Measurements from ENCODE around the gene MORC3. TPM values are rescaled to one million over a fixed set of nuclear protein-coding genes. Genes with fewer than 3 reads are reported as not detected.
"Not testable (repeated sequence)": the region's sequence is repeated elsewhere in the genome, so short reads cannot be mapped to it uniquely, and the experiment has no call there.

The MORC3 gene, protein sequence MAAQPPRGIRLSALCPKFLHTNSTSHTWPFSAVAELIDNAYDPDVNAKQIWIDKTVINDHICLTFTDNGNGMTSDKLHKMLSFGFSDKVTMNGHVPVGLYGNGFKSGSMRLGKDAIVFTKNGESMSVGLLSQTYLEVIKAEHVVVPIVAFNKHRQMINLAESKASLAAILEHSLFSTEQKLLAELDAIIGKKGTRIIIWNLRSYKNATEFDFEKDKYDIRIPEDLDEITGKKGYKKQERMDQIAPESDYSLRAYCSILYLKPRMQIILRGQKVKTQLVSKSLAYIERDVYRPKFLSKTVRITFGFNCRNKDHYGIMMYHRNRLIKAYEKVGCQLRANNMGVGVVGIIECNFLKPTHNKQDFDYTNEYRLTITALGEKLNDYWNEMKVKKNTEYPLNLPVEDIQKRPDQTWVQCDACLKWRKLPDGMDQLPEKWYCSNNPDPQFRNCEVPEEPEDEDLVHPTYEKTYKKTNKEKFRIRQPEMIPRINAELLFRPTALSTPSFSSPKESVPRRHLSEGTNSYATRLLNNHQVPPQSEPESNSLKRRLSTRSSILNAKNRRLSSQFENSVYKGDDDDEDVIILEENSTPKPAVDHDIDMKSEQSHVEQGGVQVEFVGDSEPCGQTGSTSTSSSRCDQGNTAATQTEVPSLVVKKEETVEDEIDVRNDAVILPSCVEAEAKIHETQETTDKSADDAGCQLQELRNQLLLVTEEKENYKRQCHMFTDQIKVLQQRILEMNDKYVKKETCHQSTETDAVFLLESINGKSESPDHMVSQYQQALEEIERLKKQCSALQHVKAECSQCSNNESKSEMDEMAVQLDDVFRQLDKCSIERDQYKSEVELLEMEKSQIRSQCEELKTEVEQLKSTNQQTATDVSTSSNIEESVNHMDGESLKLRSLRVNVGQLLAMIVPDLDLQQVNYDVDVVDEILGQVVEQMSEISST
- total RNA-seq: 10 to 100 TPM; 45.3 to 78.9 TPM
- polyA plus RNA-seq (ENCODE audit: insufficient read length in 2 of 2): 10 to 100 TPM; 27.9 to 29.4 TPM
- long read RNA-seq, donor 1, full-length matches to known transcripts: 4 of 9 reads
- long read RNA-seq, donor 1, partial matches to known transcripts: 5 of 9 reads
- long read RNA-seq, donor 1, other reads (novel, unspliced or antisense): 0 of 9 reads
- long read RNA-seq, donor 2, full-length matches to known transcripts: 2 of 2 reads
- long read RNA-seq, donor 2, partial matches to known transcripts: 0 of 2 reads
- long read RNA-seq, donor 2, other reads (novel, unspliced or antisense): 0 of 2 reads
- long read RNA-seq, donor 3, full-length matches to known transcripts: 3 of 3 reads
- long read RNA-seq, donor 3, partial matches to known transcripts: 0 of 3 reads
- long read RNA-seq, donor 3, other reads (novel, unspliced or antisense): 0 of 3 reads
- long read RNA-seq, donor 4, full-length matches to known transcripts: 1 of 16 reads
- long read RNA-seq, donor 4, partial matches to known transcripts: 15 of 16 reads
- long read RNA-seq, donor 4, other reads (novel, unspliced or antisense): 0 of 16 reads

DNA sequence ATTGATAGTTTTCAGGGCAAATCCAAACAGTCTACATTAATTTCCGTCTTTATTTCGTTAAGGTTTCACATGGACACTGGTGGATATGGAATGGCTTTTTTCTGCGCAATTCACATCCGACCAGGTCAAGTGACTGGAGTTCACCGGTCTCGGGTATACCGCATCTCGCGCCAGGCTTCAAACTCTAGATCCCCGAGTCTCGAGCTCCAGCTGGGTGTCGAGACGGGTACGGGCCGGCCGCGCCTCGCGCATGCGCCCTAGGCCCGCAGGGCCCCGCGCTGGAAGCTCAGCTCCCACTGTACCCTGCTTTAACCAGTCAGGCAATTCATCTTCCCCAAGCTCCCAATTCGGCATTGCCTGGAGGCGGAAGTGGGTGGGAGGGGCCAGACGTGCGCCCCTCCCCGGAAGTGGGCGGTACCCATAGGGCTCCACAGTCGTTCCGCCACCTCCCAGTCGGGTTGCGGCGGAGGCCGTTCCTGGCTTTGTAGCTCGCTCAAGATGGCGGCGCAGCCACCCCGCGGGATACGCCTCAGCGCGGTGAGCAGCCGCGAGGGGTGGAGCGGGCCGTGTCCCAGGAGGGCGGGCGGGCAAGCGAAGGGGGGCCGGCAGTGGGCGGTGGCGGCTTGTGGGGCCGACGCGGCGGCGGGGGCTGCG, at the start of gene MORC3:
Gene MORC3, plus strand, starts transcription at position 431 of the 654 bp plus-strand sequence. Its CDS starts 68 bp downstream, at position 499.
- under 1% methylated on average over 58 of the region's 59 CpGs for WGBS (ENCODE audit: insufficient coverage)
- Histone ChIP-seq H3K4me3 (ENCODE audit: low read depth, low read length) (peak within 1 kb of the TSS; percentile 80), H3K4me1 (ENCODE audit: control insufficient read depth, insufficient read depth, low read length) (peaks cover 11% of the 10 kb centered on the region), H3K9me3 (ENCODE audit: control insufficient read depth, insufficient read depth, low read length) (no peaks in the 10 kb centered on the region), H3K27me3 (ENCODE audit: control insufficient read depth, insufficient read depth, low read length) (no peaks in the 10 kb centered on the region), H3K27ac (ENCODE audit: low read depth, low read length) (peak within 1 kb of the TSS; percentile 97), H3K36me3 (ENCODE audit: control insufficient read depth, insufficient read depth, low read length) (peaks cover 12% of the 10 kb centered on the region)
- peak; percentile 95 to 100 (median 98) for DNase-seq (ENCODE audit: low read depth in 4 of 6, low spot score in 6 of 6)

DNA sequence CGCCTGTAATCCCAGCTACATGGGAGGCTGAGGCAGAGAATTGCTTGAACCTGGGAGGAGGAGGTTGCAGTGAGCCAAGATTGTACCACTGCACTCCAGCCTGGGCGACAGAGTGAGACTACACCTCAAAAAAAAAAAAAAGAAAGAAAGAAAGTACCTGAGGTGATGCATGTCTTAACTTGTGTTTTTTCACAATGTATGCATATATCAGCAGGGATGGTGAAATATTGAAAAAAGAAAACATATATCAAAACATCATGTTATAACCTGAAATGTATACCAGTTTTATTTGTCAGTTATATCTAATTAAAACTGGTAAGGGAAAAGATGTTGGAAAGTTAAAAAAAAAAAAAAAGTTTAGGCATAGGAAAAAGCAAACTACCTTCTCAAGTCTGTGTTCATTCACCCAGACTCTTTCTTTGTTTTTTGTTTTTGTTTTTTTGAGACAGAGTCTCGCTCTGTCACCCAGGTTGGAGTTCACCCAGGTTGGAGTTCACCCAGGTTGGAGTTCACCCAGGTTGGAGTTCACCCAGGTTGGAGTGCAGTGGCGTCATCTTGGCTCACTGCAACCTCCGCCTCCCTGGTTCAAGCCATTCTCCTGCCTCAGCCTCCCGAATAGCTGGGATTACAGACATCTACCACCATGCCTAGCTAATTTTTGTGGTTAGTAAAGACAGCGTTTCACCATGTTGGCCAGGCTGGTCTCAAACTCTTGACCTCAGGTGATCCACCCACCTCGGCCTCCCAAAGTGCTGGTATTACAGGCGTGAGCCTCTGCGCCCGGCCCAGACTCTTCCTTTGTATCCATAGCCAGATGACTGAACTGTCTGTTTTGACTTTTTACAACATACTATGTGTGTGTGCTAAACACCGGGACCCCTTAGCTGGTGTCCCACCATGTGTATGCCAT, 49.0 kb upstream of the MORC3 start:
- not testable (repeated sequence) for H3K4me1 ChIP-seq (ENCODE audit: control insufficient read depth, insufficient read depth, low read length); H3K27ac ChIP-seq (ENCODE audit: low read depth, low read length); H3K4me3 ChIP-seq (ENCODE audit: low read depth, low read length); DNase-seq (ENCODE audit: low read depth in 4 of 6, low spot score in 6 of 6); H3K9me3 ChIP-seq (ENCODE audit: control insufficient read depth, insufficient read depth, low read length); H3K27me3 ChIP-seq (ENCODE audit: control insufficient read depth, insufficient read depth, low read length)
- 96% methylated on average over 10 of the region's 12 CpGs for WGBS (ENCODE audit: insufficient coverage)
- peaks cover 42% of the 10 kb centered on the region for H3K36me3 ChIP-seq (ENCODE audit: control insufficient read depth, insufficient read depth, low read length)

GRCh38 chr21:36274128-36274527, 45.9 kb upstream of the MORC3 start:
- H3K4me1 ChIP-seq (ENCODE audit: control insufficient read depth, insufficient read depth, low read length): no peaks in the 10 kb centered on the region
- H3K4me3 ChIP-seq (ENCODE audit: low read depth, low read length): no peak overlapping the region
- H3K27ac ChIP-seq (ENCODE audit: low read depth, low read length): no peak overlapping the region
- DNase-seq (ENCODE audit: low read depth in 4 of 6, low spot score in 6 of 6): no peak
- H3K9me3 ChIP-seq (ENCODE audit: control insufficient read depth, insufficient read depth, low read length): no peaks in the 10 kb centered on the region
- H3K36me3 ChIP-seq (ENCODE audit: control insufficient read depth, insufficient read depth, low read length): peaks cover 52% of the 10 kb centered on the region
- H3K27me3 ChIP-seq (ENCODE audit: control insufficient read depth, insufficient read depth, low read length): no peaks in the 10 kb centered on the region
- WGBS (ENCODE audit: insufficient coverage): 95% methylated on average over 4 of the region's 4 CpGs

- Histone ChIP-seq H3K9me3 (ENCODE audit: control insufficient read depth, insufficient read depth, low read length) (no peaks in the 10 kb centered on the region), H3K4me3 (ENCODE audit: low read depth, low read length) (no peak overlapping the region), H3K36me3 (ENCODE audit: control insufficient read depth, insufficient read depth, low read length) (peaks cover 39% of the 10 kb centered on the region), H3K27me3 (ENCODE audit: control insufficient read depth, insufficient read depth, low read length) (no peaks in the 10 kb centered on the region), H3K4me1 (ENCODE audit: control insufficient read depth, insufficient read depth, low read length) (no peaks in the 10 kb centered on the region), H3K27ac (ENCODE audit: low read depth, low read length) (no peak overlapping the region)
- WGBS (ENCODE audit: insufficient coverage): 94% methylated on average over 4 of the region's 10 CpGs
- DNase-seq (ENCODE audit: low read depth in 4 of 6, low spot score in 6 of 6): no peak
These were observed 37.3 kb upstream of the MORC3 start for GRCh38 chr21:36282568-36283230.

DNA sequence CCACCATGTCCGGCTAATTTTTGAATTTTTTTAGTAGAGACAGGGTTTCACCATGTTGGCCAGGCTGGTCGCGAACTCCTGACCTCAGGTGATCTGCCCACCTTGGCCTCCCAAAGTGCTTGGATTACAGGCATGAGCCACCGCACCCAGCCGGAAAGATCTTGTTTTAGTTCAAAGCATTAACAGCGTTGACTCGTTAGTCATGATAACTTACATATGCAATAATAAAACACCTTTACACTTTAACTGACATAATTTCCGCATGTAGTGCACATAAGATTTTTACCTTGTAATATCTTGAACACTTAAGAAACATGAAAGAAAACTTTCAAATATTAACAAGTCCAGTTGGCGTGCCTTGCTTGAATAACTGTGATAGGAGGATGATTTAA, 36.8 kb upstream of the MORC3 start:
- not testable (repeated sequence) for H3K9me3 ChIP-seq (ENCODE audit: control insufficient read depth, insufficient read depth, low read length); H3K4me3 ChIP-seq (ENCODE audit: low read depth, low read length); DNase-seq (ENCODE audit: low read depth in 4 of 6, low spot score in 6 of 6); H3K27ac ChIP-seq (ENCODE audit: low read depth, low read length); H3K27me3 ChIP-seq (ENCODE audit: control insufficient read depth, insufficient read depth, low read length); H3K4me1 ChIP-seq (ENCODE audit: control insufficient read depth, insufficient read depth, low read length)
- H3K36me3 ChIP-seq (ENCODE audit: control insufficient read depth, insufficient read depth, low read length): peaks cover 34% of the 10 kb centered on the region
- 100% methylated on average over 4 of the region's 9 CpGs for WGBS (ENCODE audit: insufficient coverage)

DNA sequence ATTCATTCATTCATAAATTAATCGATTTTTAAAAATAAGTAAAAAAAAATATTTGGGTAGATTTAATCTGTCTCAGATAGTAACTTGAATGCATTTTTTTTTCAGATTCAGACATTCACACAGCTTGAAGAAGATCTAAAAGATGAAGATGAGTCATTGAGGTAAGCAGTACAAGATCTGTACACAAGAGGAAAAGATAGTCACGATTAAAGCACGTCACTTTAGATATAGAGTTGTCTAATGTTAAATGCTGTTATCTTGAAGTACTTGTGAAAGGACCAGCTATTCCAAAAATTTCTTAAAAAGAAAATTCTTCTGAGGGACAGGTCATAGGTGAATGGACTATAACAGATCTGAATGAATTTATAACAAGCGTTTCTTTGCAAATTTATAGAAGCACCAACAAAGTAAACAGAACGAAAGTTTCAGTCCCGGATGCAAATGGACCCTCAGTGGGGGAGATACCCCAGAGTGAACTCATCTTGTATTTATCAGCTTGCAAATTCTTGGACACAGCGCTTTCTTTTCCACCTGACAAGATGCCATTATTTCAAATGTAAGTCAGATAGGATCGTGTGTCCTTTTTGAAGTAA, 31.2 kb upstream of the MORC3 start:
- no peaks in the 10 kb centered on the region for H3K27me3 ChIP-seq (ENCODE audit: control insufficient read depth, insufficient read depth, low read length)
- no peaks in the 10 kb centered on the region for H3K4me1 ChIP-seq (ENCODE audit: control insufficient read depth, insufficient read depth, low read length)
- no peak overlapping the region for H3K27ac ChIP-seq (ENCODE audit: low read depth, low read length)
- DNase-seq (ENCODE audit: low read depth in 4 of 6, low spot score in 6 of 6): no peak
- peaks cover 20% of the 10 kb centered on the region for H3K36me3 ChIP-seq (ENCODE audit: control insufficient read depth, insufficient read depth, low read length)
- no peaks in the 10 kb centered on the region for H3K9me3 ChIP-seq (ENCODE audit: control insufficient read depth, insufficient read depth, low read length)
- WGBS (ENCODE audit: insufficient coverage): 17% methylated on average over 1 of the region's 8 CpGs
- H3K4me3 ChIP-seq (ENCODE audit: low read depth, low read length): no peak overlapping the region

DNA sequence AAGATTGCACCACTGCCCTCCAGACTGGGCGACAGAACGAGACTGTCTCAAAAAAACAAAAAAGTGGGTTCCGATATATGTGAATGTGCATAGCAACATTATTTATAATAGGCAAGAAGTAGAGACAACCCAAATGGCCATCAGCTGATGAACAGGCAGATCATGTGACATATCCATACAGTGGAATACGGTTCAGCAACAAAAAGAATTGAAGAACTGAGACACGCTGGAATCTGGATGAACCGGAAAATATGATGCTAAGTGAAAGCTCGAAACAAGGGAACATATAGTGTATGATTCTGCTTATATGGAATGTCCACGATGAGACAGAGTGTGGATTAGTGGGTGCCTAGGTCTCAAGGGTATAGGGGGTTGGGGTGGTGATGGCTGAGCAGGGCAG, 28.5 kb upstream of the MORC3 start:
- Histone ChIP-seq H3K9me3 (ENCODE audit: control insufficient read depth, insufficient read depth, low read length) (no peaks in the 10 kb centered on the region), H3K36me3 (ENCODE audit: control insufficient read depth, insufficient read depth, low read length) (peaks cover 20% of the 10 kb centered on the region), H3K27ac (ENCODE audit: low read depth, low read length) (no peak overlapping the region), H3K4me1 (ENCODE audit: control insufficient read depth, insufficient read depth, low read length) (no peaks in the 10 kb centered on the region), H3K27me3 (ENCODE audit: control insufficient read depth, insufficient read depth, low read length) (no peaks in the 10 kb centered on the region), H3K4me3 (ENCODE audit: low read depth, low read length) (no peak overlapping the region)
- 77% methylated on average over 5 of the region's 8 CpGs for WGBS (ENCODE audit: insufficient coverage)
- DNase-seq (ENCODE audit: low read depth in 4 of 6, low spot score in 6 of 6): no peak

Measured in spinal cord (tissue), 10 donors.